ENCODE data around the gene UBL4A. TPM values are rescaled to one million over a fixed set of nuclear protein-coding genes. Genes with fewer than 3 reads are reported as not detected.

UBL4A gene
- total RNA-seq, 1 experiment from 2014 or later, result 30.4 TPM

- no peak for TF ChIP-seq EZH2 (IDR thresholded peaks at IDR 0.05; ENCODE audit: borderline replicate concordance, low read depth, low read length, poor library complexity, severe bottlenecking)
- TF ChIP-seq CTCF (conservative IDR thresholded peaks at IDR 0.05; ENCODE audit: low read depth, low read length), result no peak
- no peaks in the 10 kb centered on the region for H3K27me3 ChIP-seq (replicated peaks; ENCODE audit: insufficient read depth, low read depth, low read length, poor library complexity)
- CTCF ChIA-PET, result no interaction called here
- POLR2A ChIA-PET (ENCODE audit: low non-redundant PET), result no interaction called here
- H3K4me1 ChIP-seq (ENCODE audit: insufficient read depth, low read length, poor library complexity, severe bottlenecking), result peaks cover 13% of the 10 kb centered on the region
- no peak for DNase-seq (ENCODE audit: low spot score)
- H3K27ac ChIP-seq (ENCODE audit: low read depth, low read length, poor library complexity, severe bottlenecking), result no peak overlapping the region
- intact Hi-C loops (cut with micrococcal nuclease; ENCODE audit: unreplicated experiment), result no loop called here
- no peak overlapping the region for H3K4me3 ChIP-seq (ENCODE audit: low read depth, low read length, poor library complexity, severe bottlenecking)
- no peaks in the 10 kb centered on the region for H3K9me3 ChIP-seq (ENCODE audit: low read depth, low read length, poor library complexity, severe bottlenecking)
- no TSS peak for BruUV-seq (replicated peaks)
- H3K36me3 ChIP-seq (ENCODE audit: insufficient read depth, low read length, poor library complexity, severe bottlenecking), result peaks cover 12% of the 10 kb centered on the region
Observed at GRCh38 chrX:154434394-154435168, 51.8 kb downstream of the UBL4A start.

Small RNA genes lying within 50 kb of the gene (microRNA-seq; reads per million reads assigned to microRNA genes)
- 4.0 reads per million, percentile 11 among the genes with 10 or more reads in this experiment for gene MIR6858

Other genes starting within 250 kb of the UBL4A start
- gene OPN1MW3, start 229.0 kb downstream of the UBL4A start, total RNA-seq (2021), result not detected in 2 replicates
- gene TEX28, start 191.5 kb downstream of the UBL4A start, total RNA-seq (2021), result not detected in 2 replicates
- not detected in 2 replicates for gene TKTL1, start 190.8 kb downstream of the UBL4A start, total RNA-seq (2021)
- 1,123 and 1,210 TPM in 2 replicates for gene FLNA, start 112.0 kb downstream of the UBL4A start, total RNA-seq (2021)
- 79.6 and 84.7 TPM in 2 replicates for gene EMD, start 107.3 kb downstream of the UBL4A start, total RNA-seq (2021)
- 2,429 and 2,445 TPM in 2 replicates for gene RPL10, start 88.2 kb downstream of the UBL4A start, total RNA-seq (2021)
- gene DNASE1L1, start 77.4 kb downstream of the UBL4A start, total RNA-seq (2021), result 6.8 and 8.3 TPM in 2 replicates
- gene TAFAZZIN, start 75.1 kb downstream of the UBL4A start, total RNA-seq (2021), result 41.8 and 55.8 TPM in 2 replicates
- gene ATP6AP1, start 57.9 kb downstream of the UBL4A start, total RNA-seq (2021), result 77.1 and 77.5 TPM in 2 replicates
- gene GDI1, start 49.5 kb downstream of the UBL4A start, total RNA-seq (2021), result 137 and 139 TPM in 2 replicates
- gene FAM50A, start 42.5 kb downstream of the UBL4A start, total RNA-seq (2021), result 78.0 and 83.7 TPM in 2 replicates
- 49.8 and 54.6 TPM in 2 replicates for gene PLXNA3, start 28.3 kb downstream of the UBL4A start, total RNA-seq (2021)
- 30.4 and 34.6 TPM in 2 replicates for gene LAGE3, start 7.3 kb downstream of the UBL4A start, total RNA-seq (2021)
- gene SLC10A3, start 4.0 kb upstream of the UBL4A start, total RNA-seq (2021), result 8.1 and 9.7 TPM in 2 replicates
- 35.8 and 38.5 TPM in 2 replicates for gene FAM3A, start 29.6 kb upstream of the UBL4A start, total RNA-seq (2021)
- gene G6PD, start 60.2 kb upstream of the UBL4A start, total RNA-seq (2021), result 190 and 203 TPM in 2 replicates
- gene IKBKG, start 61.0 kb upstream of the UBL4A start, total RNA-seq (2021), result 28.0 and 30.4 TPM in 2 replicates
- gene CTAG1A, start 98.5 kb upstream of the UBL4A start, total RNA-seq (2021), result not detected in 2 replicates
- not detected in 2 replicates for gene CTAG1B, start 132.7 kb upstream of the UBL4A start, total RNA-seq (2021)
- gene CTAG2, start 167.0 kb upstream of the UBL4A start, total RNA-seq (2021), result not detected in 2 replicates

All from A673 (cell line).